ENCODE data around the gene OGFOD1.

DNA sequence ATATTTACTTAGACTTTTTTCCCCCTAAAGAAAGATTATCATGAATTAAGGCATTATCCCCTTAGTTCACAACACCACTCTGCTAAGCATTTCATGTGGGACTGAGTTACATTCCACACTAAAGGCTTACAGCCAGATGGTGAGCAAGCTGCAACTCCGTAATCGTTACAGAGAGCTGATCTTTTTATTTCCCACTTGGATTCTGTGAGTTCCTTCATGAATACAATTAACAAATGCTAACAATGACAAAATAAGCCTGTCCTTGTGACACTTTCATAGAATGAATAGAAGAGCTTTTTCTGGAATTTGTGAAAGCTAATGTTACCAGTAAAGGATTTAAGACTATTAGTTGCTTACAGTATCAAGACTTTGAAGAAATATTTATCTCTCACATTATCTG is 8.7 kb downstream of the OGFOD1 start:
- no peak for TF ChIP-seq LEF1 (IDR thresholded peaks at IDR 0.05; ENCODE audit: borderline replicate concordance)
- no peak for TF ChIP-seq FOXM1 (IDR thresholded peaks at IDR 0.05; ENCODE audit: borderline replicate concordance)
- no peak for TF ChIP-seq FOXA1 (IDR thresholded peaks at IDR 0.05)
- no peak for TF ChIP-seq HDGF (IDR thresholded peaks at IDR 0.05; ENCODE audit: borderline replicate concordance)
- TF ChIP-seq ZNF384 (IDR thresholded peaks at IDR 0.05), result no peak
- TF ChIP-seq TARDBP (IDR thresholded peaks at IDR 0.05), result no peak
- TF ChIP-seq FOXK2 (IDR thresholded peaks at IDR 0.05), result no peak
- TF ChIP-seq, protein P1, sequence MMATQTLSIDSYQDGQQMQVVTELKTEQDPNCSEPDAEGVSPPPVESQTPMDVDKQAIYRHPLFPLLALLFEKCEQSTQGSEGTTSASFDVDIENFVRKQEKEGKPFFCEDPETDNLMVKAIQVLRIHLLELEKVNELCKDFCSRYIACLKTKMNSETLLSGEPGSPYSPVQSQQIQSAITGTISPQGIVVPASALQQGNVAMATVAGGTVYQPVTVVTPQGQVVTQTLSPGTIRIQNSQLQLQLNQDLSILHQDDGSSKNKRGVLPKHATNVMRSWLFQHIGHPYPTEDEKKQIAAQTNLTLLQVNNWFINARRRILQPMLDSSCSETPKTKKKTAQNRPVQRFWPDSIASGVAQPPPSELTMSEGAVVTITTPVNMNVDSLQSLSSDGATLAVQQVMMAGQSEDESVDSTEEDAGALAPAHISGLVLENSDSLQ (IDR thresholded peaks at IDR 0.05), result no peak
- TF ChIP-seq BHLHE40 (IDR thresholded peaks at IDR 0.05; ENCODE audit: borderline replicate concordance), result no peak
- no peak for TF ChIP-seq SP1 (IDR thresholded peaks at IDR 0.05)
- TF ChIP-seq ARNT (IDR thresholded peaks at IDR 0.05), result no peak
- no peak for TF ChIP-seq NFRKB (IDR thresholded peaks at IDR 0.05)

All from HEK293T (cell line).